ENCODE data around the gene SH2D3C.

Gene SH2D3C

DNA sequence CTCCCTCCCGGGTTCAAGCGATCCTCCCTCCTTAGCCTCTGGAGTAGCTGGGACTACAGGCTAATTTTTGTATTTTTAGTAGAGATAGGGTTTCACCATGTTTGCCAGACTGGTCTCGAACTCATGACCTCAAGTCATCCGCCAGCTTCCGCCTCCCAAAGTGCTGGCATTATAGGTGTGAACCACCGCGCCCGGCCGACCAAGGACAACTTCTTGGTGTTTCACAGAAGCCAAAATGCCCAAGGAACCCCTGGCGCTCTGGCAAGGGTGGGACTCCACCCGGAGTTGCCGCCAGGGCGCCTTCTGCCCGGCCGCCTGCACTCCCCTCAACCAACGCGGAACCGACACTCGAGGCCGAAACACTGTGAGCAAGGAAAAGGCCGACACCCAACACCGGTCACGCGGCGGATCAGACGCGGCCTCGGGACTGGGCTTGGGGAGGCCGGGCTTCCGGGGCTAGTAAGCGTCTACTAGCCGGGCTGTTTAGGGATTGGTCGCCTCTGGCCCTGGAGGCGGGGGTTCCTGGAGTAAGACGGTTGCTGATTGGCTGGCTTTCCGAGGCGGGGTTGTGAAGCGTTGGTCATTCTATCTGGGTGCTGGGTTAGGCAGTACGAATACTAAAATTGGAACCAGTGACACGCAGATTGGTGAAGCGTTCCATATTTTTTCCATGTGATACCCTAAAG, 79.3 kb downstream of the SH2D3C start:
- DNase-seq (ENCODE audit: low read depth), result peak; percentile 74

GRCh38 chr9:127698386-127698785, 80.1 kb downstream of the SH2D3C start:
- no peak for DNase-seq (ENCODE audit: low read depth)

- no peak for DNase-seq (ENCODE audit: low read depth)
Measured at GRCh38 chr9:127697575-127697974, 80.9 kb downstream of the SH2D3C start.

- no peak for DNase-seq (ENCODE audit: low read depth)
Measured at GRCh38 chr9:127694890-127695720, 83.4 kb downstream of the SH2D3C start.

GRCh38 chr9:127693697-127694096, 84.8 kb downstream of the SH2D3C start:
- DNase-seq (ENCODE audit: low read depth), result no peak

DNA sequence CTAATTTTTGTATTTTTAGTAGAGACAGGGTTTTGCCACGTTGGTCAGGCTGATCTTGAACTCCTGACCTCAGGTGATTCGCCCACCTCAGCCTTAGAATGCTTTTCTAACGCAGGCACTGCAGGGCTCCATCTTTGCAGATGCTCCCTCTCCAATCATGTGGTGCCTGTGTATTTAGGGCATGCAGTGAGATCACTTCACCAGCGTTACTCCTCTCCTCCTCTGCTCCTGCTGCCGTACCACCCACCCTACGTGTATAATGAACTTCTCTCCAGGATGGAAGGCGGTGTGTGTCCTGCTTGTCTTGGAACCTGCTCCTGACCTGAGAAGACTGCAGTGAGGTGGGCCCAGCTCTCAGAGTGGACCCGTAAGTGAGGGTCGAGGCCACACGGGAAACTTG, 85.3 kb downstream of the SH2D3C start:
- DNase-seq (ENCODE audit: low read depth), result no peak

- DNase-seq (ENCODE audit: low read depth), result no peak
Measured at GRCh38 chr9:127692071-127692470, 86.4 kb downstream of the SH2D3C start.

GRCh38 chr9:127690735-127691134, 87.7 kb downstream of the SH2D3C start:
- no peak for DNase-seq (ENCODE audit: low read depth)

GRCh38 chr9:127689329-127690000, 89.0 kb downstream of the SH2D3C start:
- no peak for DNase-seq (ENCODE audit: low read depth)

Data from stimulated activated CD8-positive, alpha-beta memory T cell treated with anti-CD3 and anti-CD28 coated beads, Interleukin-12 subunit alpha, Interleukin-12 subunit beta, amount 100 ng/mL, for 1 hour (primary cell).